HT-29 (cell line): ENCODE measurements around the gene GSX1. TPM values are rescaled to one million over a fixed set of nuclear protein-coding genes. Genes with fewer than 3 reads are reported as not detected.
"Not testable (repeated sequence)": the region's sequence is repeated elsewhere in the genome, so short reads cannot be mapped to it uniquely, and the experiment has no call there.

ENCODE experiments used
- DNase-seq: peaks from one replicate; pipeline ENCODE4 v3.0.0-alpha.2; 2015; ENCODE audit warnings: low spot score
- total RNA-seq: library from RNA; depleted of rRNA; stranded (reverse); fragments of >200 nt; shearing (Covaris generic); gene quantifications from 2 replicates; pipeline ENCODE4 v1.2.3, GENCODE V29; 2014

The GSX1 gene
- total RNA-seq, 1 experiment from 2014 or later: not detected

DNA sequence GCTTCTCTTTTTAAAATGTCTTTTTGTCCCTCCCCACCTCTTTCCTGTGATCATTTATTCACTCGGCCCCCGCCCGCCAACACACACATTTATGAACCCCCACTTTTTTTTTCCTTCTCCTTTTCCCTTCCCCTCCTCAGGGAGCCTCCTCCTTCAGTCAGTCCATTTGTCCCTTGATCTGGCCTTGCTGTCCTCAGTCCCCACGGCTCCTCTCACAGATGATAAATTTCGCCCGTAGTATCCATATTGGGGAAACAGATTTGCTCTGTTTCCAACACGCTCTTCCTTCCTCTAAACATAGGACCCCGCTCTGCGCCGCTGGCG is 2.0 kb downstream of the GSX1 start:
- no peak for DNase-seq

DNA sequence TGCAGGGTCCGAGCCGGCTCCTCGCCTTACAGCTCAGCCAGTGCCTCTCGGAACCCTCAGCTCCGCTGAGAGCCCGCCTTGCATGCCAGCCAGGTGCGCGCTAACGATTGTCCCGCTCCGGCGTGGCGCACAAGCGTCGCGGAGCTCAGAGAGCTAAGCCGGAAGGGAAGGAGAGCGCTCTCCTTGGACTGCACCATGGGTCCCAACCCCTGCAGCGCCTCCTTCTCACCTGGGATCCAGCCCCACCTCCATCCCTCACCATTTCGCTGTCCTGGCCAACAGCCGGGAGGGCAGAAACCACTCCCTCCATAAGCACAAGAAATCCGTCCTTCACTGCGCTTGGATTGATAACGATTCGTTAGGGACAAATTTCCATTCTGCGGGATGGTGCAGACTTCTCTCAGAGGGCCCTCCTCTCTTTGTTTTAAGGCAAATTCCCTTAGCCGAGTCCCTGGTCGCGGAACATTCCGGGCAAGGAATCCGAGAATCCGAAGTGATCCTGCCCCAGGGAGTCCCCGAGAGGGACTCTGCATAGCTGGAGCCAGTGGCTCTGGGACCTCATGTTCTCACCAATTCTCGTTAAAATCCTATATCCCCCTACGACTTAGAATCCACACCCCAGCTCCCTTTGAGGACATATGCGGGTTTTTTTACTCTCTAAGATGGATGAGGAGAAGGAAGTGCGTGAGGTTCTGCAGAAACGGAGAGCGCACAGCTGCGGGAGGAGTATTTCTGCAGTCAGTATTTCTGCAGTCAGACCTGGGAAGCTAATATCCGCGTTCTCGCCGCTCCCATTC is 2.8 kb downstream of the GSX1 start:
- no peak for DNase-seq

DNA sequence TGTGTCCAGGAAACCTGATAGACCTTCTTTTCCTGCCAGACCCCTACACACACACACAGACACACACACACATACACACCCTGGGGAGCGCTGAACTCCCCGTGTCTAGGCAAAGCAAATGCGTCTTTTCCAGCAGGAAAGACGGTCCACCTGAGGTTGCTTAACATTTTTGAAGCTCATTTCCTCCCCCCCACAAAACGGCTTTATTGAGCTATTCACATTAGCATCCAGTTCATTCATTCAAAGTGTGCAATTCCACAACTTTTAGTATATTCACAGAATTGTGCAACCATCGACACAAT is 3.4 kb downstream of the GSX1 start:
- no peak for DNase-seq

DNA sequence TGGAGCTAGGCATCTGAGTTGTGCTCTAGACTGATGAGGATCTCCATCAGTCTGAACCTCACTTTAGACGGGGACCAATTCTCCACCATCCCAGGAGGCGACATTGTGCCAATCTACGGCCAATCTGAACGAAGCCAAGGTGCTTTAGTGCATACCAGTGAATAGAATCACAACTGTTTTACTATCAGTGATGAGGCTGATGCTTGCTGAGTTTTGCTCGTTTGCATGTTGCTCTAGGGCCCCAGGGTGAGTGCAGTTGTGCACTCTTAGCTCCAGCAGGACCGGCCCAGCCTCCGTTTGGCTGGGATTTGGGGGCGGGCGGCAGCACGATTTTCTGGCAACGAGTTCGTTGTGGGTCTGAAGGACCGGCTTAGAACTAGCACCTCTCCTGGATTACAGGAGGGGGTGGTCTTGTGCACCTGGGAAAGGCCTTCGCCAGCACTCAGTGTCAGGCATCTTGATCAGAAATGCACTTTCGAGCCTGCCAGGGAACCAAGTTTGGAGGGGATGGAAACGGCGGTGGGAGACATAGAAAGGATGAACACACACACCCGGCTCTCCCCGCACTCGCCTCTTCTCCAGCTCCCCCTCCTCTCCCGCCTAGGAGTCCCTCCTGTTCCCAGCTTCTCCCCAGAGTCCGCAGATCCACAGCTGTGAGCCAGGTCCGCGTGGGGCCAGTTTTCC is 4.4 kb downstream of the GSX1 start:
- no peak for DNase-seq

DNA sequence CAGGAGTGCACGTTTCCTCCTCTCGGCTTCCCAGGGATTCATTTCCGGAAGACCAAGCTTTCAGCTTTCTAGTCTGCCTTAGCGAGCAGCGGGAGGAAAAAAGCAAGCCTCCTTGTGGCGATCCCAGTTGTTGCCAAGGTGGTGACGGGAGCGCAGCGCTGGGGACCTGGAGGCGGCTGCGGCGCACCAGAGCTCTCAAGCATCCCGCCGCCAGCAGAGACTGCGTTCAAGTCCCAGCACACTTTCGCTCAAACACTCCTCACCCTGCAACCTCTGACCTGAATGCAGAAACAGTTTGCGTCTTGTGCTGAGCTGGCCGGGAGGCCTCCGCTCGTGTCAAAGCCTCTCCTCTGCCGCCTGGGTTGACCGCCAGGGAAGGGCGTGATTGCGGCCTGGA is 4.9 kb downstream of the GSX1 start:
- DNase-seq: peak; percentile 82

DNA sequence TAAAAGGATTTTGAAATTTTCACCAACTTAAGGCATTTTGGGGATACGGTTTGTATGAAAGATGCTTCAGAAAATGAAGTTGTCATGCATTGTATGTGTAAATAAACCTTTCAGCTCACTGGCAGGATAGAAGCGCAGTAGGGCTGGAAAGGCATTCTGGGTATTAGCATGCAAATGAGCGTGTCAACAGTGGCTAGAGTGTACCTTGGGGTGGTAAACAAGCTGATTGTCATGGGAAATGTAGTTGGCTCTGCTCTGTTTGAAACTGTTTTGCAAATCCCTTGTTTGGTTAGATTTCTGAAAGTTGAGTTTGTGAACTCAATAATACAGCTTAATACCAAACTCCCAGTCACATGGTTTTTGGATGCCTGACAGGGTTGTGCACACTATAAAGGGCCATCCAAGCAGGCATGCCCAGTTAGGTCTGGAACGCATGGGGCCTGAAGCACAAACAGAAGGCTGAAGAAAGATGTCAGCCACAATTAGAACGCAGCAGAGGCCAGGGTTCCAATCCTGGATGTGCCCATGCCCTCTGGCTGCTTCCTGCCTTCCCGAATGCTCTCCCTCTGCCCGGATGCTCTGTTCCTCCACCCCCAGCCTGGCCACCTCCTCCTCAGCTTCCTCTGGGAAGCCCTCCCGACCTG is 14.6 kb downstream of the GSX1 start:
- DNase-seq: no peak

DNA sequence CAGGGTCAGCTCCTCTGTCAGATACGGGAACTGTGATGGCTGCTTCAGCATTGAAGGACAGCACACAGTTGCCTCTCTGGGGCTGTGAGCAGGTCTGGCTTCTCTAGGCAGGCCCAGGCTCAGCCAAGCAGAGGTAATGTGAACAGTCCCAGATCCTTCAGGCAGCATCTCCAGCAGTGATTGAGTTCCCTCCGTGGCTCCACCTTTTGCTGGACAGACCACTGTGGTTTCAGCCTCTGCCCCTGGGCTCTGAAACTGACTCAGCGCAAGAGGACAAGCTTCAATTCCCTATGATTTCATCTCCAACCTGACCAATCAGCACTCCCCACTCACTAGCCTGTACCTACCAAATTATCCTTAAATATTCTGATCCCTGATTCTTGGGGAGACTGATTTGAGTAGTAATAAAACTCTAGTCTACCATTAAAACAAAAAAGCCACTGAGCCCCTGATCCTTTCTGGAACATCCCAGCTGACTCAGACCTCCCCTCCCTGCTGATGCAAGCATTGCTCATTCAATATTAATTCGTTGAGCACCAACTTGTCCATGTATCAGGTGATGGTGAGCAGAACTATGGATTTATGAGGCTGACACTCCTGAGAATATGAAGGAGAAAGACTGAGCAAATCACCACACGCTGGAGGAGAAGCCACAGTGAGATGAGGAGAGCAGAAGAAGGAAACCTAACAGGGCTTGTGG is 16.7 kb downstream of the GSX1 start:
- DNase-seq: no peak

DNA sequence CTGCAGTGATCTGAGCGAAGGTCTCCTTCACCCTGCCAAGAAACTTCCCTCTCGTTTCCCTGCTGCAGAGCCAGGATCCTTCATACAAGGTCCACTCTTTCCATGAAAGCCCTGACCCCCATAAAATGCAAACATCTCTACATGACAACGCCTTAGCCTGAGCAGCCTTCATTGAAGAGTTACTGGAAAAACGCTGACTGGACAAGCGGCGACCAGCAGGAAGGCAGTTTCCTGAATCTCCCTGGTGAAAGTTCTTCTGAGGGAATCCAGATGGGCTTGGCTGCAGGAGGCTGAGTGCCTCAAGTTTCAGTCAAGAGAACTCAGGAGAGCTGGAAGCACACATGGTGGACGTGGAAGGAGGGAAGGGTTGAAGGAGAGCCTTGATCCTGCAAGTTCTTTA is 17.7 kb downstream of the GSX1 start:
- no peak for DNase-seq

DNA sequence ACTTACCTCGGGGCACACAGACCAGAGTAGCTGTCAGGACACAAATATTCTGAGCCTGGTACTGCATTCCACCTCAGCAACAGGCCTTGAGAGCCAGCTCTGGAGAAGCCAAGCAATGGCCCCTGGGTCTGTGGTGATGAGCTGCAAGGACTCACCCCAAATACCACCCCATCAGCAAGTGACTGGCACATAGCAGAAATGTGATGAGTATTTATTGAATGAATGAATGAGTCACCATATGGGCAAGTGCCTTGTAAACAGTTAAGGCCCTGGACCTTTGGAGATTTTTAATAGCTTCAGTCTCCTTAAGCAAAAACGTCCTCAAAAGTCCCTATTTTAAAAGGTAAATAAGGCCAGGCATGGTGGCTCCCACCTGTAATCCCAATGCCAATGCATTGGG is 18.2 kb downstream of the GSX1 start:
- DNase-seq: no peak

DNA sequence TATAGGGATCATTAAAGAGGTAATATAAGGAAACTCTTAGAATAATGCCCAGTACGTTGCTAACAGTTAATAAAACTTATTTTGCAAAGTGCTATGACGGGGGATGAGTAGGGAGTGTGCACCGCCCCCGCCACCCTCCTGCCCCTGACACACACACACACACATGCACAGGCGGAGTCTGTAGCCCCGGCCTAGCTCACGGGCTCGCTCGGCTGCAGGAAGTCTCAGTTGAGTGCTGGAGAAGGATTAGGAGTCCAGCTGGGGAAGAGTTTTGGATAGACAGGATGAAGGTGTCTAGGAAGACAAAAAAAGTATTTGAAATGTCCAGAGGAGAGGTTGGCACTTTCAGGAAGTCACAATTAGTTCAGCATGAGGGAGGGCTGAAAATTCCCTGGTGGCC is 21.5 kb downstream of the GSX1 start:
- DNase-seq: no peak

DNA sequence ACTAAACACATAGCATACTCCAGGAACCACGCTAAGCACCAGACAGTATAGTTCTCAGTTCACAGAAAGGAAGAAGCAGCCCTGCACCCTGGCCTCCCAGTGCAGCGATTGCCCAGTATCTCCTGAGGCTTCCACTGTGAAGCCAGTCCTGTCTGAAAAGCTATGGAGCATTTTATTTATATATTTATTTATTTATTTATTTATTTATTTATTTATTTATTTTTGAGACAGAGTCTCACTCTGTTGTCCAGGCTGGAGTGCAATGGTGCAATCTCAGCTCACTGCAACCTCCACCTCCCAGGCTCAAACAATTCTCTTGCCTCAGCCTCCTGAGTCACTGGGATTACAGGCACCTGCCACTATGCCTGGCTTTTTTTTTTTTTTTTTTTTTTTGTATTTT is 25.5 kb downstream of the GSX1 start:
- not testable (repeated sequence) for DNase-seq

DNA sequence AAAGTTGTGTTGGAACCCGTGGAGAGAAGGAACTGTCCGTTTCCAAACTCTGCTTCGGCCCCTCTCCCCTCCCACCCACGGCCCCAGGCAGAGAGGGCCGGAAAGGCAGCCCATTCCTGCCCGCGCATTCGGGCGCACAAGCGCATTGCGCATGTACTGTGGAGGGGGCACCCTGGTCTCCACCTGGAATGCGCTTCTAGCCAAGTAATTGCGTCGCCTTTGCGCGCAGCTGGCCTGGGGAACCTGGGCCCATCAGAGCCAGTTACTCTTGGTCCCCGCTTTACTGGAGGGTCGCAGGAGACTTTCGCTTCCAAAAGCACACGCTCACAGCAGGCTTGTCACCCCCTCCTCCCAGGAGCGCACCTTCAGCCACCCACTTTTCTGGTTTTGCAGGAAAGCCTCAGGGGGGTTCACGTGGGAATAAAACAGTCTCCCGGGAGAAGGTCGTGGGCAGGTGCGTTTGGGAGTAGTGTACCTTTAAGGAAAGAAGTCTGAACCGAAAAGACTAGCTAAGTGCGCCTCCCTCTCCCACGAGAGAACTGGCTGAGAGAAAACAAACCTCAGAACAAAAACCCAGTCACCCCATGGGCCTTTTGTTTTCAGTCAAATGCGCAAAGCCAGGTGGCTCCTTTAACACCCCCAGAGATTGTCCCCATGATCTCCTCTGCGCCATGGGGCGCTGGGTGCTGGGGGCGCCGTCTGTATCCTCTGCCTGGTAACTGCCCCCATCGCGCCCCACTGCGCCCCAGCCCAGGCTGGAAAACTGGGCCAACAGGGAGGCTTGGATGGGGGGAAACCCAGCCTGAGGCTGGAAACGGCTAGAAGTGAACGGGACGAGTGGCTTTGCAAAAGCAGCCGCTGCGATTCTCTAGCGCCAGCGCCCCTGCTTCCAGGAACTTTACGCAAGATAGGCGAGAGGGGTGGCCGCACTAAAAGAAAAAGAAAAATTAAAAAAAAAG is 28.5 kb downstream of the GSX1 start:
- no peak for DNase-seq

DNA sequence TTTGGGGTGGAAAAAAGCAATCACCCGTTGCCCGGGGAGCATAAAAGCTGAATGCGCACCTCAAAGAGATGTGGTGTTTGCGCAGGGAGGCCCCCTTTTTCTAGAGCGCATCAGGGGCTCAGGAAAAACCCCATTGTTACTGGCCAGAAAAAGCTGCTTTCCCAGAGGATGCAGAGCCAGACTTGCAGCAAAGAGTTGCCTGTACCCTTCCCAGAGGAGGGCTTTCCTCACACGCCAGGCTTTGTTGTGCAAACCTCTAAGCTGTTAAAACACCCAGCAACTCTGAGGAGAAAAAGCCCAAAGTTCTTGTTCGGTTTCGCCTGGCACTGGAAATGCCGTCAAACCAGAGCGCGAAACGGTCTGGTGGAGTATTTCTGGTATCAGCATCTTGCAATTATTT is 29.3 kb downstream of the GSX1 start:
- no peak for DNase-seq

DNA sequence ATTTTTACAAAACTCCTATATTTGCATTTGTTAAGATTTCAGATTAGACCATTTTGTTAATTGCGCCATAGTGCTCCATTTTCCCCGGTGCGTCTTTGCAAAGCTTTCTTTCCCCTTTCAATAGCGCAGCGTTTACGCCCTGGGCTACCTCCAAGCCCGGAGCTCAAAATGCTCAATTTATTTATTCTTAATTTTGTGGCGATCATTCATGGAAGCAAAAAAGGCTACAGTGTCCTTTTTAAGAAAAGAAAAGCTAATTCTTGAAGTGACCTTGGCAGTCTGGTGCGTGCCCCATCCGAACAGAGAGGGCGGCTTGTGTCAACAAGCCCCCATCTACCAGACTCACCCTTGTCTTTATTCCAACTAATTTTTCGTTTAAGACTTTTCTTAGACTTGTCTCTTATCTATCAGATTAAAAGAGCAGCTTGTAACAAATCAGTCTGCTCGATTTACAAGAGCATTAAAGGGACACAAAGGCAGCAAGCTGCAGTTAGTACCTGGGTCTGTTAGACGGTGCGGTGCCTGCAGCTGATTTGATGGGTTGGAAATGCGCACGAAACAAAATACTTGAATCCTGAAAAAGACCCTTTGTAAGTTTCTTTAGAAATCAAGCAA is 30.1 kb downstream of the GSX1 start:
- no peak for DNase-seq

DNA sequence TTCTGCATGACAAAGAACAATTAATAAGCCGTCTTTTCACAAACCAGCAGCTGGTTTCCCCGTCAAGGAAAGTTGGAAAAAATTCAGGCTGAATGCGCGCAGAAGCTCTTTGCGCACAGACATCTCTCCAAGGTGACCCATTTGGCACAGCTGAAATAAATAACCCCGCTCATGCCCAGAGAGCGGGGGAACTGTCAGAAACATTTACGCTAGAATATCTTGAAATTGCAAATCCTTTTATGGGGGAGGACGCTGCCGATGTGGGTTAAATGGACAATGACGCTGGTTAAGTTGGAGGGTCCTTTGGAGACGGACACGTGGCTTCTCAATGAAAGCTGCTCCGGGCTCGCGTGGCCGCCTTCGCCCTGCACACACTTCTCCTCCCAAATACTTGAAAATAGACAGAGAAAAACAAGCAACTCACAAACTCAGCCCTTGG is 30.6 kb downstream of the GSX1 start:
- DNase-seq: no peak

DNA sequence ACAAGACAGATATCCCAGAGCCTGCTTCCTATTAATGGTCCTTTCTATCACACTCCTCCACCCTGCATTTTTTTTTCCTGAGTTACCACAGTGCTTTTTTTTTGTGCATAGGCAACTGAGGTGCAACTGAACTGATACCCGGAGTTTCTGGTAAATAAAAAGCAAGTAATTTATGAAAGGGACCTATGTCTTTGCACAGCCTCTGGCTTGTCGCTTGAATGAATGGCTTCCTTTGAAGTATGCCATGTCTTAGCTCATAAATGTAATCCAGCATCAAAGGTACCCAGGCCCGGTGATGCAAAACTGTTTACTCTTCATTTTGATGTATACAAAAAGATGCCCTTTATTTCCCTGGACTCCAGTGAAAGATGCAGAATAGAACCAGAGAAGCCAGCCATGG is 31.8 kb downstream of the GSX1 start:
- DNase-seq: no peak

DNA sequence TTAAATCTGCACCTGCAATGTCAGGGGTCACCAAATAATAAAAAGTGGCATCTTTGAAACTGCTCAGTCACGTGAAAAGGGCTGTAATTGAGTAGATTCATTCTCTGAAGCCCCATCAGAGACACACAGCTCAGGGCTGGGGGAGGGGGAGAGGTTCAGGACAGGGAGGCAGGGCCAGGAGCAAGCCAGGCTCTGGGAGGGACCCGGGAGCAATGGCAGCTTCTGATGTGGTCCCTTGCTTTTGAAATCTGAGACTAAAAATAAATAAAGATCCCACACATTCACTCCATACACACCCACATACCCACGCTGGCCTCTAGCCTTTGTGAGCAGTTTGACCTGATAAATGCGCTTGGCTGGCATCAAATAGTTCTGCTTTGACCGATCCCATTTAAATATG is 32.8 kb downstream of the GSX1 start:
- no peak for DNase-seq

DNA sequence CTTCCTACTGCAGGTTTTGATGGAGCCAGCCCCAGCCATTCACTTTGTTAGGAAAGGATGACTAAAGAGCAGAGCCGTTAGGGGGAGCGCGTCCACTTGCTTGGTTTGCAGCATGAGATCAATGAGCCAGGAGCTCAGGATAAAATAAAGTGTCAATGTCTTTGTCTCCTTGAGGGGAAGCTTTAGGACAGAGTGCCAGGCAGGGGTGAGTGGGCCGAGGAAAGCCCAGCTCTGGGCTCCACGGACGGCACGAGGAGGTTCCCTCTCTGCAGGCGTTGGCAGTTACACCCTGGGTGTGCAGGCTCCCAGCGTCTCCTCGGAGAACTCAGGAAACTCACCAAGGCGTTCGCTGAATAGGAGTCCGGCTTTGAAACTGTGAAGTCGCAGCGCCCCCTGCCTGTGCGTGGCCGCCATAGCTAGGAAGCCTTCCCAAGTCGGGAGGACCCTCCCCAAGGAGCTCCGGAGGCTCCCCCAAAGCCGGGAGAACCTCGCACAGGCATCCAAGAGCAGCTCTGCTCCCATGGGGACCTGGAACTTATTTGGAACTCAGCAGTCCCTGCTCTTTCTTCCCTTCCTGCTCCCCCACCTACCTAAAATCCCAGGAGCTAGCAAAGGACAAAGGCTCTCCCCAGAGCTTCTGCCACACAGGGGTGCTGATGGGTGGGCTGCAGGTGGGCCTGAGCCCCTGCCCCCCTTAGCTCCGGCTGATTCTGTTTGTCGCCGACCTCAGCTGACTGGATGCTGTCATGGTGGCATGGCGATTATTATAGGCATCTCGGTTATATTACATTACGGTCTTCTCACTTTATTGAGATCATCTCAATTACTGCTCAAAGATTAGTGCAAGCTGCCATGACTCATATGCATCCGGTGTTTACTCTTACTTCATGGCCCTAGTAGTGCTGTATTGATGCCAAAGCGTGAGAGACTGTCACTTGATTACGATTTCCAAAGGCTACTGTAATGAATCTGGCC is 34.4 kb downstream of the GSX1 start:
- DNase-seq: peak; percentile 99

DNA sequence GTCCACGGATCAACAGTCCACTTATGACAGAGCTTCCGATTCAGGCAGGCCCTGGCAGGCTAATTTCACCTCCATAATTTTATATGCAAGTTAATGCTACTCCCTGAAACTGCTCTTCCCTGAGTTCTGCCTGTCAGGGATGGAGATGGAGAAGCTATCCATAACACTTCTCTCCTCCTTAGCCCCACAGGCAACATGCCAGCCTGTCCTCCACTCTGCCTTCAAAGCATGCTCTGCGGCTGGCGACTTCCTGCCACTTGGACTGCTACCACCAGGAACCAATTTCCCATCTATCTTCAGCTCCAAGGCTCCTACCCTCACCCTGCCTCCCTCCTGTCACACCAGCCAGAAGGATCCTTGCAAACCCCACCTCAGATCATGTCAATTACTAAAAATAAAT is 35.4 kb downstream of the GSX1 start:
- no peak for DNase-seq

DNA sequence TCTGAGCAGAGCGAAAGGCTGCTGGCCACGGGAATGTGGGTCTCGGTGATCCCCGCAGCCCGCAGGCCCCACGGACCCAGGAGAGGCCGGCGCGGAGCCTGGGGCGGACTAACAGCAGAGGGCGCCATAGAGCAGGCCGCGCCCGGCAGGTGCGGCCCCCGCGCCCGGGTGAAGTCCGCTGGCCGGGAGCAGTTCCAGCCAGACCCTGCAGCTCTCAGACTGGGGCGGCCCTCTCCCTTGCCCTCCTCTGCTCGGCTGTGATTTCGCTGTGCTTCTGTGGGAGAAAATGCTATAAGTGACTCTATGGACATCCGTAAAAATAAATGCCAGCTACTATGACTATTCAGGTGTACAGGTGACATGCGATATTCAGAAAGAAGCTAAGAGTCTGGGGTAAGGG is 37.7 kb downstream of the GSX1 start:
- DNase-seq: peak; percentile 85
